ENCODE results near the gene ENPP6. TPM values are rescaled to one million over a fixed set of nuclear protein-coding genes. Genes with fewer than 3 reads are reported as not detected.
A peak's percentile ranks its signal among the peaks of the same experiment; 100 is the strongest.

The ENPP6 gene
- total and polyA plus RNA-seq, 2 of the 13 experiments (the other 11 are each of a cell fraction or from before 2014, with no cell fraction given), result not detected

- no peaks in the 10 kb centered on the region for H4K20me1 ChIP-seq (ENCODE audit: insufficient read depth, low read length)
- H3K9ac ChIP-seq (ENCODE audit: insufficient read depth, low read depth, low read length), result no peak overlapping the region
- ATAC-seq (peak; percentile 90), FAIRE-seq (peak; percentile 81), DNase-seq (ENCODE audit: low spot score) (peak; percentile 68)
- in situ Hi-C loops (cut with HindIII; ENCODE audit: extremely low pct_ligation_motif_present, low pct_unique_long_range_greater_than_20kb), result no loop called here
- peaks cover 31% of the 10 kb centered on the region for H3K4me1 ChIP-seq (ENCODE audit: insufficient read depth, low read length)
- no peak overlapping the region for H2AFZ ChIP-seq (ENCODE audit: low read length)
- no peaks in the 10 kb centered on the region for H3K9me3 ChIP-seq (ENCODE audit: low read length)
- H3K36me3 ChIP-seq (replicated peaks in 1 of 2; ENCODE audit: control insufficient read depth in 1 of 2, insufficient read depth in 2 of 2, low read length in 2 of 2), result no peaks in the 10 kb centered on the region
- intact Hi-C loops (cut with micrococcal nuclease; ENCODE audit: unreplicated experiment), result no loop called here
- H3K4me3 ChIP-seq (replicated peaks in 1 of 3; ENCODE audit: insufficient read depth in 1 of 3, low read depth in 2 of 3, low read length in 3 of 3), result no peak overlapping the region
- CTCF ChIA-PET (ENCODE audit: low intra/inter-chr PET ratio, low total read pairs), result no interaction called here
- POLR2A ChIA-PET, result no interaction called here
- WGBS (ENCODE audit: low lambda C conversion rate), result 0% methylated on average over 1 of the region's 1 CpG
- H3K79me2 ChIP-seq (ENCODE audit: insufficient read depth, low read length), result no peaks in the 10 kb centered on the region
- H3K4me2 ChIP-seq (ENCODE audit: low read depth, low read length), result peak overlapping the region; percentile 53
- H3K27ac ChIP-seq (ENCODE audit: extremely low read length, insufficient read depth, low read length), result no peak overlapping the region
- H3K27me3 ChIP-seq (ENCODE audit: control insufficient read depth in 1 of 2, insufficient read depth in 2 of 2, low read length in 2 of 2), result no peaks in the 10 kb centered on the region
- BruUV-seq (replicated peaks), result no TSS peak
- TF ChIP-seq THAP7 (CRISPR knock-in tag; IDR thresholded peaks at IDR 0.05), result no peak
- no peak for TF ChIP-seq ZFYVE20 (CRISPR knock-in tag; IDR thresholded peaks at IDR 0.05; ENCODE audit: borderline replicate concordance, low read depth)
- TF ChIP-seq TEAD3 (CRISPR knock-in tag; optimal IDR thresholded peaks at IDR 0.05; ENCODE audit: borderline replicate concordance), result peak; percentile 78
- no peak for TF ChIP-seq ZNF761 (CRISPR knock-in tag; conservative IDR thresholded peaks at IDR 0.05)
- no peak for TF ChIP-seq RAD21 (CRISPR knock-in tag; IDR thresholded peaks at IDR 0.05)
- no peak for TF ChIP-seq ZBTB34 (CRISPR knock-in tag; IDR thresholded peaks at IDR 0.05)
- peak; percentile 27; the same call in 1 of the 2 replicates for TF ChIP-seq HMG20A (CRISPR knock-in tag; IDR thresholded peaks at IDR 0.05; ENCODE audit: borderline replicate concordance)
- no peak for TF ChIP-seq ZNF75D (CRISPR knock-in tag; IDR thresholded peaks at IDR 0.05; ENCODE audit: borderline replicate concordance)
- TF ChIP-seq HNF1B (CRISPR knock-in tag; IDR thresholded peaks at IDR 0.05), result 0 out of 2 replicates have a peak, but pooled peaks have one; percentile 32
- TF ChIP-seq ZNF280B (CRISPR knock-in tag; IDR thresholded peaks at IDR 0.05; ENCODE audit: borderline replicate concordance), result no peak
- no peak for TF ChIP-seq TGIF2 (CRISPR knock-in tag; IDR thresholded peaks at IDR 0.05)
- TF ChIP-seq ZNF710 (CRISPR knock-in tag; IDR thresholded peaks at IDR 0.05; ENCODE audit: borderline replicate concordance), result no peak
- TF ChIP-seq REST (IDR thresholded peaks at IDR 0.05; ENCODE audit: borderline replicate concordance in 1 of 2, low read depth in 1 of 2, low read length in 2 of 2), result no peak
Observed at GRCh38 chr4:184232202-184232601, 14.5 kb upstream of the ENPP6 start.

All from HepG2 (cell line).